ENCODE results near the gene NCK2.
"Not testable (repeated sequence)": the region's sequence is repeated elsewhere in the genome, so short reads cannot be mapped to it uniquely, and the experiment has no call there.

NCK2 gene

GRCh38 chr2:105764059-105764458 is 19.3 kb downstream of the NCK2 start:
- H3K4me1 ChIP-seq (ENCODE audit: insufficient read depth, insufficient read length): peaks cover 6% of the 10 kb centered on the region
- H3K9ac ChIP-seq (ENCODE audit: insufficient read length, low read depth): no peak overlapping the region
- no peak overlapping the region for H3K4me3 ChIP-seq (ENCODE audit: insufficient read length, low read depth)
- H3K9me3 ChIP-seq (ENCODE audit: insufficient read depth, low read length): no peaks in the 10 kb centered on the region
- H3K36me3 ChIP-seq (ENCODE audit: insufficient read depth, insufficient read length, low read length): peaks cover 10% of the 10 kb centered on the region
- no peak for DNase-seq (ENCODE audit: low read depth, low spot score)
- H3K27me3 ChIP-seq (ENCODE audit: insufficient read depth, insufficient read length): no peaks in the 10 kb centered on the region
- no peak for TF ChIP-seq ZNF274 (IDR thresholded peaks at IDR 0.05; ENCODE audit: low read depth, low read length)
- no peak for TF ChIP-seq SUZ12 (IDR thresholded peaks at IDR 0.05; ENCODE audit: extremely low read depth, insufficient read depth, insufficient read length)
- no peak for TF ChIP-seq YY1 (IDR thresholded peaks at IDR 0.05; ENCODE audit: insufficient read depth, insufficient read length)

GRCh38 chr2:105765415-105766299 is 20.9 kb downstream of the NCK2 start:
- H3K4me3 ChIP-seq (ENCODE audit: insufficient read length, low read depth): no peak overlapping the region
- H3K27me3 ChIP-seq (ENCODE audit: insufficient read depth, insufficient read length): no peaks in the 10 kb centered on the region
- no peak for DNase-seq (ENCODE audit: low read depth, low spot score)
- H3K4me1 ChIP-seq (ENCODE audit: insufficient read depth, insufficient read length): peaks cover 6% of the 10 kb centered on the region
- H3K9ac ChIP-seq (ENCODE audit: insufficient read length, low read depth): no peak overlapping the region
- TF ChIP-seq SUZ12 (IDR thresholded peaks at IDR 0.05; ENCODE audit: extremely low read depth, insufficient read depth, insufficient read length) (no peak), YY1 (IDR thresholded peaks at IDR 0.05; ENCODE audit: insufficient read depth, insufficient read length) (no peak), ZNF274 (IDR thresholded peaks at IDR 0.05; ENCODE audit: low read depth, low read length) (no peak)
- no peaks in the 10 kb centered on the region for H3K9me3 ChIP-seq (ENCODE audit: insufficient read depth, low read length)
- H3K36me3 ChIP-seq (ENCODE audit: insufficient read depth, insufficient read length, low read length): peaks cover 10% of the 10 kb centered on the region

- DNase-seq (ENCODE audit: low read depth, low spot score): no peak
- no peaks in the 10 kb centered on the region for H3K9me3 ChIP-seq (ENCODE audit: insufficient read depth, low read length)
- peaks cover 3% of the 10 kb centered on the region for H3K4me1 ChIP-seq (ENCODE audit: insufficient read depth, insufficient read length)
- H3K9ac ChIP-seq (ENCODE audit: insufficient read length, low read depth): no peak overlapping the region
- no peaks in the 10 kb centered on the region for H3K27me3 ChIP-seq (ENCODE audit: insufficient read depth, insufficient read length)
- TF ChIP-seq YY1 (IDR thresholded peaks at IDR 0.05; ENCODE audit: insufficient read depth, insufficient read length) (no peak), SUZ12 (IDR thresholded peaks at IDR 0.05; ENCODE audit: extremely low read depth, insufficient read depth, insufficient read length) (no peak), ZNF274 (IDR thresholded peaks at IDR 0.05; ENCODE audit: low read depth, low read length) (no peak)
- H3K4me3 ChIP-seq (ENCODE audit: insufficient read length, low read depth): no peak overlapping the region
- peaks cover 10% of the 10 kb centered on the region for H3K36me3 ChIP-seq (ENCODE audit: insufficient read depth, insufficient read length, low read length)
Measured at GRCh38 chr2:105766300-105766866, 21.7 kb downstream of the NCK2 start.

- H3K9me3 ChIP-seq (ENCODE audit: insufficient read depth, low read length): no peaks in the 10 kb centered on the region
- no peak overlapping the region for H3K9ac ChIP-seq (ENCODE audit: insufficient read length, low read depth)
- peaks cover 21% of the 10 kb centered on the region for H3K36me3 ChIP-seq (ENCODE audit: insufficient read depth, insufficient read length, low read length)
- no peak for TF ChIP-seq YY1 (IDR thresholded peaks at IDR 0.05; ENCODE audit: insufficient read depth, insufficient read length)
- no peak for TF ChIP-seq ZNF274 (IDR thresholded peaks at IDR 0.05; ENCODE audit: low read depth, low read length)
- TF ChIP-seq SUZ12 (IDR thresholded peaks at IDR 0.05; ENCODE audit: extremely low read depth, insufficient read depth, insufficient read length): no peak
- no peak overlapping the region for H3K4me3 ChIP-seq (ENCODE audit: insufficient read length, low read depth)
- peaks cover 5% of the 10 kb centered on the region for H3K4me1 ChIP-seq (ENCODE audit: insufficient read depth, insufficient read length)
- DNase-seq (ENCODE audit: low read depth, low spot score): no peak
- no peaks in the 10 kb centered on the region for H3K27me3 ChIP-seq (ENCODE audit: insufficient read depth, insufficient read length)
Measured at GRCh38 chr2:105768176-105768575, 23.5 kb downstream of the NCK2 start.

GRCh38 chr2:105768961-105769452 is 24.3 kb downstream of the NCK2 start:
- Histone ChIP-seq H3K9ac (ENCODE audit: insufficient read length, low read depth) (no peak overlapping the region), H3K4me1 (ENCODE audit: insufficient read depth, insufficient read length) (peaks cover 5% of the 10 kb centered on the region), H3K36me3 (ENCODE audit: insufficient read depth, insufficient read length, low read length) (peaks cover 26% of the 10 kb centered on the region), H3K4me3 (ENCODE audit: insufficient read length, low read depth) (no peak overlapping the region), H3K27me3 (ENCODE audit: insufficient read depth, insufficient read length) (no peaks in the 10 kb centered on the region), H3K9me3 (ENCODE audit: insufficient read depth, low read length) (no peaks in the 10 kb centered on the region)
- no peak for DNase-seq (ENCODE audit: low read depth, low spot score)
- no peak for TF ChIP-seq ZNF274 (IDR thresholded peaks at IDR 0.05; ENCODE audit: low read depth, low read length)
- TF ChIP-seq YY1 (IDR thresholded peaks at IDR 0.05; ENCODE audit: insufficient read depth, insufficient read length): no peak
- TF ChIP-seq SUZ12 (IDR thresholded peaks at IDR 0.05; ENCODE audit: extremely low read depth, insufficient read depth, insufficient read length): no peak

GRCh38 chr2:105769504-105769903 is 24.8 kb downstream of the NCK2 start:
- Histone ChIP-seq H3K4me3 (ENCODE audit: insufficient read length, low read depth) (no peak overlapping the region), H3K4me1 (ENCODE audit: insufficient read depth, insufficient read length) (peaks cover 5% of the 10 kb centered on the region), H3K27me3 (ENCODE audit: insufficient read depth, insufficient read length) (no peaks in the 10 kb centered on the region), H3K9ac (ENCODE audit: insufficient read length, low read depth) (no peak overlapping the region), H3K36me3 (ENCODE audit: insufficient read depth, insufficient read length, low read length) (peaks cover 26% of the 10 kb centered on the region), H3K9me3 (ENCODE audit: insufficient read depth, low read length) (no peaks in the 10 kb centered on the region)
- no peak for DNase-seq (ENCODE audit: low read depth, low spot score)
- TF ChIP-seq YY1 (IDR thresholded peaks at IDR 0.05; ENCODE audit: insufficient read depth, insufficient read length) (no peak), SUZ12 (IDR thresholded peaks at IDR 0.05; ENCODE audit: extremely low read depth, insufficient read depth, insufficient read length) (no peak), ZNF274 (IDR thresholded peaks at IDR 0.05; ENCODE audit: low read depth, low read length) (no peak)

GRCh38 chr2:105770149-105770548 is 25.4 kb downstream of the NCK2 start:
- TF ChIP-seq ZNF274 (IDR thresholded peaks at IDR 0.05; ENCODE audit: low read depth, low read length): no peak
- TF ChIP-seq YY1 (IDR thresholded peaks at IDR 0.05; ENCODE audit: insufficient read depth, insufficient read length): no peak
- no peak for TF ChIP-seq SUZ12 (IDR thresholded peaks at IDR 0.05; ENCODE audit: extremely low read depth, insufficient read depth, insufficient read length)
- Histone ChIP-seq H3K27me3 (ENCODE audit: insufficient read depth, insufficient read length) (no peaks in the 10 kb centered on the region), H3K4me3 (ENCODE audit: insufficient read length, low read depth) (no peak overlapping the region), H3K36me3 (ENCODE audit: insufficient read depth, insufficient read length, low read length) (peaks cover 26% of the 10 kb centered on the region), H3K9me3 (ENCODE audit: insufficient read depth, low read length) (no peaks in the 10 kb centered on the region), H3K4me1 (ENCODE audit: insufficient read depth, insufficient read length) (peaks cover 5% of the 10 kb centered on the region), H3K9ac (ENCODE audit: insufficient read length, low read depth) (no peak overlapping the region)
- DNase-seq (ENCODE audit: low read depth, low spot score): no peak

- H3K4me3 ChIP-seq (ENCODE audit: insufficient read length, low read depth); DNase-seq (ENCODE audit: low read depth, low spot score); H3K4me1 ChIP-seq (ENCODE audit: insufficient read depth, insufficient read length); H3K9me3 ChIP-seq (ENCODE audit: insufficient read depth, low read length); H3K9ac ChIP-seq (ENCODE audit: insufficient read length, low read depth); H3K27me3 ChIP-seq (ENCODE audit: insufficient read depth, insufficient read length): not testable (repeated sequence)
- peaks cover 23% of the 10 kb centered on the region for H3K36me3 ChIP-seq (ENCODE audit: insufficient read depth, insufficient read length, low read length)
Measured at GRCh38 chr2:105771291-105771690, 26.6 kb downstream of the NCK2 start.
